ENCODE measurements around the gene UBP1.

DNA sequence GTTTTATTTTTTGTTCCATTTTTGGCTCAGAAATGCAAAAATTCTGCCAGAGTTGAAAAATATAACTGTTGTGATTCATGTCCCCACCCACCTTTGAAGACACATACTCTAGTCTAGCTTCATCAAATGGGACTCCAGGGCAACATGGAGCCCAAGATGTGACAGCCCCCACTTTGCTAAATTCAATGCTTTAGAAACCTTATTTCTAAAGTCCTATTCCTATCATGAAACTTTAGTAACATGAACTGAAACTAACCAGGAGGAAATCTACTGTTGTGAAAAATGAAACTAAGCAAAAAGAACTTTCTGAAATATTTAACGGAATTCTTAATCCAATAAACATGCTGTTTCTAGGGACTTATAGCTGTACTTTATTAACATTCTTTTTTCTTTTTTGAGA lies 20.3 kb downstream of the UBP1 start:
- no peak for TF ChIP-seq EZH2 (IDR thresholded peaks at IDR 0.05; ENCODE audit: borderline replicate concordance, insufficient read depth, low read depth, low read length, poor library complexity, severe bottlenecking)
- TF ChIP-seq, protein P1, sequence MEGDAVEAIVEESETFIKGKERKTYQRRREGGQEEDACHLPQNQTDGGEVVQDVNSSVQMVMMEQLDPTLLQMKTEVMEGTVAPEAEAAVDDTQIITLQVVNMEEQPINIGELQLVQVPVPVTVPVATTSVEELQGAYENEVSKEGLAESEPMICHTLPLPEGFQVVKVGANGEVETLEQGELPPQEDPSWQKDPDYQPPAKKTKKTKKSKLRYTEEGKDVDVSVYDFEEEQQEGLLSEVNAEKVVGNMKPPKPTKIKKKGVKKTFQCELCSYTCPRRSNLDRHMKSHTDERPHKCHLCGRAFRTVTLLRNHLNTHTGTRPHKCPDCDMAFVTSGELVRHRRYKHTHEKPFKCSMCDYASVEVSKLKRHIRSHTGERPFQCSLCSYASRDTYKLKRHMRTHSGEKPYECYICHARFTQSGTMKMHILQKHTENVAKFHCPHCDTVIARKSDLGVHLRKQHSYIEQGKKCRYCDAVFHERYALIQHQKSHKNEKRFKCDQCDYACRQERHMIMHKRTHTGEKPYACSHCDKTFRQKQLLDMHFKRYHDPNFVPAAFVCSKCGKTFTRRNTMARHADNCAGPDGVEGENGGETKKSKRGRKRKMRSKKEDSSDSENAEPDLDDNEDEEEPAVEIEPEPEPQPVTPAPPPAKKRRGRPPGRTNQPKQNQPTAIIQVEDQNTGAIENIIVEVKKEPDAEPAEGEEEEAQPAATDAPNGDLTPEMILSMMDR (IDR thresholded peaks at IDR 0.05) = no peak
